GM18867 (cell line): ENCODE data around the gene ADAM10.

Experiments used
- ATAC-seq: cut with Tn5 transposase; IDR thresholded peaks from one replicate; pipeline ENCODE4 v1.9.1; 2021; ENCODE audit warnings: mild to moderate bottlenecking, moderate library complexity; ENCODE audit not compliant: unreplicated experiment

ADAM10 gene

GRCh38 chr15:58556028-58556361 is 193.5 kb downstream of the ADAM10 start:
- ATAC-seq = no peak

- ATAC-seq = no peak
Measured at GRCh38 chr15:58555162-58556027, 194.1 kb downstream of the ADAM10 start.

GRCh38 chr15:58554758-58555157 is 194.7 kb downstream of the ADAM10 start:
- ATAC-seq = no peak

GRCh38 chr15:58553365-58553918 is 196.1 kb downstream of the ADAM10 start:
- no peak for ATAC-seq

GRCh38 chr15:58552505-58553364 is 196.8 kb downstream of the ADAM10 start:
- no peak for ATAC-seq

GRCh38 chr15:58551764-58552504 is 197.6 kb downstream of the ADAM10 start:
- no peak for ATAC-seq

GRCh38 chr15:58551084-58551763 is 198.3 kb downstream of the ADAM10 start:
- no peak for ATAC-seq

- no peak for ATAC-seq
Measured at GRCh38 chr15:58549785-58550074, 199.8 kb downstream of the ADAM10 start.

- no peak for ATAC-seq
Measured at GRCh38 chr15:58549013-58549784, 200.3 kb downstream of the ADAM10 start.

GRCh38 chr15:58548308-58549012 is 201.0 kb downstream of the ADAM10 start:
- ATAC-seq = no peak

- ATAC-seq = no peak
Measured at GRCh38 chr15:58547628-58548307, 201.7 kb downstream of the ADAM10 start.

GRCh38 chr15:58546635-58547627 is 202.6 kb downstream of the ADAM10 start:
- no peak for ATAC-seq

- ATAC-seq = no peak
Measured at GRCh38 chr15:58546066-58546591, 203.4 kb downstream of the ADAM10 start.

- no peak for ATAC-seq
Measured at GRCh38 chr15:58545307-58546065, 204.0 kb downstream of the ADAM10 start.

GRCh38 chr15:58544756-58545155 is 204.8 kb downstream of the ADAM10 start:
- ATAC-seq = no peak

- no peak for ATAC-seq
Measured at GRCh38 chr15:58543664-58544335, 205.7 kb downstream of the ADAM10 start.
